ENCODE results near the gene NCOA3. TPM values are rescaled to one million over a fixed set of nuclear protein-coding genes. Genes with fewer than 3 reads are reported as not detected.
A peak's percentile ranks its signal among the peaks of the same experiment; 100 is the strongest.
"Not testable (repeated sequence)": the region's sequence is repeated elsewhere in the genome, so short reads cannot be mapped to it uniquely, and the experiment has no call there.

NCOA3 gene
- total RNA-seq, 4 donors from 2014 or later, result 45.1 to 77.8 (median 56.3) TPM

GRCh38 chr20:47493175-47493962 is 8.3 kb upstream of the NCOA3 start:
- peak; percentile 90 for DNase-seq (ENCODE audit: low spot score in 2 of 2)
- peaks cover 27% of the 10 kb centered on the region for H3K4me1 ChIP-seq
- H3K4me3 ChIP-seq, result no peak overlapping the region
- TF ChIP-seq POLR2A (IDR thresholded peaks at IDR 0.05), result no peak
- peak in 1 of 3 donors; percentile 32 for TF ChIP-seq POLR2AphosphoS5 (IDR thresholded peaks at IDR 0.05)
- no peak for TF ChIP-seq EP300 (IDR thresholded peaks at IDR 0.05)
- no peak for TF ChIP-seq CTCF (IDR thresholded peaks at IDR 0.05)
- no peaks in the 10 kb centered on the region for H3K27me3 ChIP-seq
- H3K36me3 ChIP-seq, result no peaks in the 10 kb centered on the region
- 4% methylated on average over 3 of the region's 3 CpGs for WGBS
- H3K9me3 ChIP-seq, result no peaks in the 10 kb centered on the region
- H3K27ac ChIP-seq, result peak overlapping the region; percentile 46

- Histone ChIP-seq H3K27me3 (no peaks in the 10 kb centered on the region), H3K27ac (peak overlapping the region; percentile 46), H3K9me3 (no peaks in the 10 kb centered on the region), H3K4me3 (no peak overlapping the region), H3K4me1 (peaks cover 27% of the 10 kb centered on the region), H3K36me3 (no peaks in the 10 kb centered on the region)
- DNase-seq (ENCODE audit: low spot score in 2 of 2), result no peak
- TF ChIP-seq POLR2AphosphoS5 (IDR thresholded peaks at IDR 0.05) (peak in 1 of 3 donors; percentile 11), EP300 (IDR thresholded peaks at IDR 0.05) (no peak), POLR2A (IDR thresholded peaks at IDR 0.05) (no peak), CTCF (IDR thresholded peaks at IDR 0.05) (no peak)
- WGBS, result 48% methylated on average over 2 of the region's 2 CpGs
Observed at GRCh38 chr20:47493963-47494293, 7.8 kb upstream of the NCOA3 start.

GRCh38 chr20:47494606-47495005 is 7.1 kb upstream of the NCOA3 start:
- not testable (repeated sequence) for DNase-seq (ENCODE audit: low spot score in 2 of 2); H3K27me3 ChIP-seq; H3K36me3 ChIP-seq; H3K27ac ChIP-seq; H3K9me3 ChIP-seq; H3K4me3 ChIP-seq
- peaks cover 25% of the 10 kb centered on the region for H3K4me1 ChIP-seq
- 84% methylated on average over 11 of the region's 11 CpGs for WGBS

- no peak for DNase-seq (ENCODE audit: low spot score in 2 of 2)
- Histone ChIP-seq H3K27me3 (no peaks in the 10 kb centered on the region), H3K9me3 (no peaks in the 10 kb centered on the region), H3K27ac (no peak overlapping the region), H3K4me3 (no peak overlapping the region), H3K4me1 (peaks cover 28% of the 10 kb centered on the region), H3K36me3 (no peaks in the 10 kb centered on the region)
- TF ChIP-seq POLR2AphosphoS5 (IDR thresholded peaks at IDR 0.05), result no peak
- no peak for TF ChIP-seq POLR2A (IDR thresholded peaks at IDR 0.05)
- TF ChIP-seq CTCF (IDR thresholded peaks at IDR 0.05), result no peak
- TF ChIP-seq EP300 (IDR thresholded peaks at IDR 0.05), result no peak
- 91% methylated on average over 1 of the region's 1 CpG for WGBS
Observed at GRCh38 chr20:47496118-47496517, 5.6 kb upstream of the NCOA3 start.

GRCh38 chr20:47498606-47499005 is 3.1 kb upstream of the NCOA3 start:
- Histone ChIP-seq H3K36me3 (no peaks in the 10 kb centered on the region), H3K4me1 (peaks cover 24% of the 10 kb centered on the region), H3K27me3 (no peaks in the 10 kb centered on the region), H3K27ac (no peak overlapping the region), H3K4me3 (no peak overlapping the region), H3K9me3 (no peaks in the 10 kb centered on the region)
- peak in 1 of 2 donors; percentile 10 for DNase-seq (ENCODE audit: low spot score in 2 of 2)
- WGBS, result 95% methylated on average over 6 of the region's 6 CpGs
- TF ChIP-seq POLR2A (IDR thresholded peaks at IDR 0.05), result no peak
- TF ChIP-seq POLR2AphosphoS5 (IDR thresholded peaks at IDR 0.05), result no peak
- no peak for TF ChIP-seq EP300 (IDR thresholded peaks at IDR 0.05)
- TF ChIP-seq CTCF (IDR thresholded peaks at IDR 0.05), result no peak
